Kidney (tissue), 14 donors: Measurements from ENCODE around the gene RPL38. TPM values are rescaled to one million over a fixed set of nuclear protein-coding genes. Genes with fewer than 3 reads are reported as not detected.

ENCODE experiments used
- DNase-seq, 5 donors: peaks; one replicate each; pipeline ENCODE4 v3.0.0-alpha.2; 2013 to 2020
- FAIRE-seq: peaks from 2 replicates; lab custom pipeline; 2012; peaks lifted over from hg19 to GRCh38; lab: Jason Lieb, UNC
- H3K27ac ChIP-seq, 2 donors: one replicate each; pipeline ENCODE4 v1.7.0; 2013; ENCODE audit warnings: low read depth in 2 of 2, low read length in 2 of 2, inconsistent platforms in 1 of 2
- H3K27me3 ChIP-seq: one replicate; pipeline ENCODE4 v1.7.1; 2013; ENCODE audit warnings: low read length, inconsistent platforms; ENCODE audit not compliant: control insufficient read depth, insufficient read depth
- H3K36me3 ChIP-seq, 3 donors: one replicate each; pipeline versions ENCODE4 v1.7.0 to v1.7.1; 2013; ENCODE audit warnings: low read length in 3 of 3, control low read depth in 1 of 3, inconsistent platforms in 1 of 3; ENCODE audit not compliant: insufficient read depth in 3 of 3, control insufficient read depth in 2 of 3
- H3K4me1 ChIP-seq, 3 donors: one replicate each; pipeline versions ENCODE4 v1.7.0 to v1.7.1; 2013; ENCODE audit warnings: low read length in 3 of 3, inconsistent platforms in 1 of 3, low read depth in 1 of 3; ENCODE audit not compliant: control insufficient read depth in 2 of 3, insufficient read depth in 2 of 3
- H3K4me3 ChIP-seq, 3 donors: one replicate each; pipeline versions ENCODE4 v1.7.0 to v1.8.1; 2013; ENCODE audit warnings: low read length in 3 of 3, control low read depth in 1 of 3, inconsistent platforms in 1 of 3
- H3K9ac ChIP-seq, 3 donors: one replicate each; pipeline versions ENCODE4 v1.7.0 to v1.7.1; 2013; ENCODE audit warnings: low read length in 3 of 3, control low read depth in 1 of 3, inconsistent platforms in 1 of 3
- H3K9me3 ChIP-seq, 3 donors: one replicate each; pipeline versions ENCODE4 v1.7.0 to v1.7.1; 2013; ENCODE audit warnings: low read length in 3 of 3, control low read depth in 1 of 3, inconsistent platforms in 1 of 3; ENCODE audit not compliant: control insufficient read depth in 2 of 3, insufficient read depth in 1 of 3
- CTCF ChIP-seq: IDR thresholded peaks from 3 replicates; pipeline ENCODE4 v1.5.1; 2012; ENCODE audit warnings: mild to moderate bottlenecking, moderate library complexity, borderline replicate concordance; ENCODE audit not compliant: insufficient read depth; ENCODE audit errors: extremely low read depth
- intact Hi-C: fragments of 100-400 bp; cut with DNase I; formaldehyde crosslinking; loops from one replicate; pipeline ENCODE4 v1.11.1; 2022
- polyA plus RNA-seq: library from polyadenylated mRNA; stranded (reverse); fragments of 350-450 nt; fragmentation: Illumina TruSeq; extraction: RNeasy Lipid Tissue Mini Kit (QIAGEN cat#74804); gene quantifications from one replicate; pipeline ENCODE4 v1.2.3, GENCODE V29; 2014; ENCODE audit warnings: low read depth, low replicate concordance; ENCODE audit not compliant: insufficient read depth
- total RNA-seq: library from RNA; stranded (reverse); fragmentation: NEBNext Ultra II Directional; extraction: Animal tissue kit (Norgen Biotek cat#: 25700); gene quantifications from one replicate; pipeline ENCODE4 v1.2.1, GENCODE V29; 2021
- donor health status: control.
- donor health status: control.
- donor health status: control.
- donor health status: control.
- donor health status: control.
- donor health status: DM: yes; HTN: yes; CAD: no.
- donor health status: Normal renal cell carcinoma (clear cell type).

RPL38 gene
- total and polyA plus RNA-seq, 2 donors from 2014 or later = 664 to 1,966 TPM

- H3K36me3 ChIP-seq = no peaks in the 10 kb centered on the region
- no peaks in the 10 kb centered on the region for H3K27me3 ChIP-seq
- no peaks in the 10 kb centered on the region for H3K9me3 ChIP-seq
- H3K4me1 ChIP-seq = no peaks in the 10 kb centered on the region
- H3K27ac ChIP-seq = no peak overlapping the region
- intact Hi-C loops = no loop called here
- H3K4me3 ChIP-seq = no peak overlapping the region
- DNase-seq (no peak), FAIRE-seq (no peak)
- TF ChIP-seq CTCF = no peak
- H3K9ac ChIP-seq = no peak overlapping the region
Observed at GRCh38 chr17:74241847-74242246, 38.4 kb downstream of the RPL38 start.

GRCh38 chr17:74243013-74243755 lies 39.7 kb downstream of the RPL38 start:
- no peak overlapping the region for H3K9ac ChIP-seq
- intact Hi-C loops = no loop called here
- TF ChIP-seq CTCF = no peak
- DNase-seq = no peak
- H3K36me3 ChIP-seq = no peaks in the 10 kb centered on the region
- no peaks in the 10 kb centered on the region for H3K27me3 ChIP-seq
- H3K27ac ChIP-seq = no peak overlapping the region
- H3K4me3 ChIP-seq = no peak overlapping the region
- FAIRE-seq = no peak
- no peaks in the 10 kb centered on the region for H3K9me3 ChIP-seq
- no peaks in the 10 kb centered on the region for H3K4me1 ChIP-seq

GRCh38 chr17:74244128-74244527 lies 40.6 kb downstream of the RPL38 start:
- DNase-seq = no peak
- H3K4me1 ChIP-seq = no peaks in the 10 kb centered on the region

More at GRCh38 chr17:74244128-74244527, 40.6 kb downstream of the RPL38 start:
- H3K9me3 ChIP-seq = no peaks in the 10 kb centered on the region
- no peaks in the 10 kb centered on the region for H3K27me3 ChIP-seq
- no peaks in the 10 kb centered on the region for H3K36me3 ChIP-seq
- no peak for TF ChIP-seq CTCF
- FAIRE-seq = no peak
- intact Hi-C loops = no loop called here
- H3K4me3 ChIP-seq = no peak overlapping the region
- no peak overlapping the region for H3K9ac ChIP-seq
- H3K27ac ChIP-seq = no peak overlapping the region
